ENCODE results near the gene SERPINA3. TPM values are rescaled to one million over a fixed set of nuclear protein-coding genes. Genes with fewer than 3 reads are reported as not detected.

Gene SERPINA3
- total and polyA plus RNA-seq, 2 donors, result 1.3 to 120 TPM

GRCh38 chr14:94593749-94594431 is 18.3 kb upstream of the SERPINA3 start:
- peaks cover 0 to 4% of the 10 kb centered on the region in 2 donors for H3K4me1 ChIP-seq (ENCODE audit: control insufficient read depth in 2 of 2, insufficient read depth in 2 of 2, low read length in 2 of 2)
- H3K9me3 ChIP-seq (ENCODE audit: control insufficient read depth in 2 of 2, insufficient read depth in 1 of 2, low read length in 1 of 2), result no peaks in the 10 kb centered on the region
- WGBS, result 86% methylated on average over 4 of the region's 4 CpGs
- no peak for DNase-seq (ENCODE audit: low read depth in 6 of 9, low spot score in 9 of 9)
- H3K27ac ChIP-seq (ENCODE audit: low read depth in 1 of 2, low read length in 1 of 2), result no peak overlapping the region
- no peaks in the 10 kb centered on the region for H3K27me3 ChIP-seq (ENCODE audit: control insufficient read depth in 2 of 2, insufficient read depth in 1 of 2, low read length in 1 of 2)
- H3K4me3 ChIP-seq (ENCODE audit: low read length in 2 of 2), result no peak overlapping the region
- no peaks in the 10 kb centered on the region for H3K36me3 ChIP-seq (ENCODE audit: control insufficient read depth in 2 of 2, insufficient read depth in 2 of 2, low read length in 1 of 2)

DNA sequence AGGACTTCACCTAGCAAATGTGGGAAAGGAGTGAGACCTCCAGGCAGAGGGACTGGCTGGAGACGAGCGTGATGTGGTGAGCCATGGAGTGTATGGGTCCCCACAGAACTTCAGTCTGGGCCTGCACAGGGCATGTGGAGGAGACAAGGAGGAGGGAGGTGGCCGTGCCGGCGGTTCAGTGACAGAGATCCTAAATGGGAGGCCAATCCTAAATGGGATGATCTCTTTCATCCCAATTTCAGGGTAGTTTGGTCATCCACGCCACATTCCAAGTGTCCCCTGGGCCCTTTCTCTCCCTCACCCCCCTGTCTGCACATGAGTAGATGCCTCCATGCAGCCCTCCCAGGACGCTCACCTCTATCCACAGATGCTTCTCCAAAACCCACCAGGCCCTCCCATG is 17.8 kb upstream of the SERPINA3 start:
- Histone ChIP-seq H3K4me3 (ENCODE audit: low read length in 2 of 2) (no peak overlapping the region), H3K27me3 (ENCODE audit: control insufficient read depth in 2 of 2, insufficient read depth in 1 of 2, low read length in 1 of 2) (no peaks in the 10 kb centered on the region), H3K36me3 (ENCODE audit: control insufficient read depth in 2 of 2, insufficient read depth in 2 of 2, low read length in 1 of 2) (no peaks in the 10 kb centered on the region), H3K4me1 (ENCODE audit: control insufficient read depth in 2 of 2, insufficient read depth in 2 of 2, low read length in 2 of 2) (peaks cover 0 to 7% of the 10 kb centered on the region in 2 donors), H3K27ac (ENCODE audit: low read depth in 1 of 2, low read length in 1 of 2) (no peak overlapping the region), H3K9me3 (ENCODE audit: control insufficient read depth in 2 of 2, insufficient read depth in 1 of 2, low read length in 1 of 2) (no peaks in the 10 kb centered on the region)
- WGBS, result 95% methylated on average over 7 of the region's 7 CpGs
- no peak for DNase-seq (ENCODE audit: low read depth in 6 of 9, low spot score in 9 of 9)

GRCh38 chr14:94595912-94596311 is 16.3 kb upstream of the SERPINA3 start:
- Histone ChIP-seq H3K27me3 (ENCODE audit: control insufficient read depth in 2 of 2, insufficient read depth in 1 of 2, low read length in 1 of 2) (no peaks in the 10 kb centered on the region), H3K4me1 (ENCODE audit: control insufficient read depth in 2 of 2, insufficient read depth in 2 of 2, low read length in 2 of 2) (peaks cover 0 to 10% of the 10 kb centered on the region in 2 donors), H3K9me3 (ENCODE audit: control insufficient read depth in 2 of 2, insufficient read depth in 1 of 2, low read length in 1 of 2) (no peaks in the 10 kb centered on the region), H3K4me3 (ENCODE audit: low read length in 2 of 2) (no peak overlapping the region), H3K27ac (ENCODE audit: low read depth in 1 of 2, low read length in 1 of 2) (no peak overlapping the region), H3K36me3 (ENCODE audit: control insufficient read depth in 2 of 2, insufficient read depth in 2 of 2, low read length in 1 of 2) (no peaks in the 10 kb centered on the region)
- WGBS, result 70% methylated on average over 2 of the region's 2 CpGs
- DNase-seq (ENCODE audit: low read depth in 6 of 9, low spot score in 9 of 9), result no peak

DNA sequence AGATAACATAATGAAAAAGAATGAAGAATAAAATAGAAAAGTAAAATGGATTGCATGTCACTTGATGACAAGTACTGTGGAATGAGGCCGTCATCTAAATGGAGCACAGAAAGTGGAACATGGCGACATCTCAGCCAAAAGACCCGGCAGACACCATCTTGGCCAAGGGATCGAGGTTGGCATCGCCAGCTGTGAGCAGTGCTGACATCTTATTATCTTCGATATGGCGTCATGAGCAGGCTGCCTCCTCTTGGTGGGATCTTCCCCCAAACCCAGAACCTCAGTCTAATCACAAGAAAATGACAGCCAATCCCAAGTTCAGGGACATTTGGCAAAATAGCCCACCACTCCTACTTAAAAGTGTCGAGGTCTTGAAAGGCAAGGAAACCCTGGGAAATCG is 15.8 kb upstream of the SERPINA3 start:
- H3K4me3 ChIP-seq (ENCODE audit: low read length in 2 of 2), result no peak overlapping the region
- no peaks in the 10 kb centered on the region for H3K27me3 ChIP-seq (ENCODE audit: control insufficient read depth in 2 of 2, insufficient read depth in 1 of 2, low read length in 1 of 2)
- H3K9me3 ChIP-seq (ENCODE audit: control insufficient read depth in 2 of 2, insufficient read depth in 1 of 2, low read length in 1 of 2), result no peaks in the 10 kb centered on the region
- DNase-seq (ENCODE audit: low read depth in 6 of 9, low spot score in 9 of 9), result no peak
- 89% methylated on average over 9 of the region's 9 CpGs for WGBS
- H3K4me1 ChIP-seq (ENCODE audit: control insufficient read depth in 2 of 2, insufficient read depth in 2 of 2, low read length in 2 of 2), result peaks cover 0 to 10% of the 10 kb centered on the region in 2 donors
- H3K36me3 ChIP-seq (ENCODE audit: control insufficient read depth in 2 of 2, insufficient read depth in 2 of 2, low read length in 1 of 2), result no peaks in the 10 kb centered on the region
- H3K27ac ChIP-seq (ENCODE audit: low read depth in 1 of 2, low read length in 1 of 2), result no peak overlapping the region

GRCh38 chr14:94597788-94598187 is 14.4 kb upstream of the SERPINA3 start:
- no peaks in the 10 kb centered on the region for H3K9me3 ChIP-seq (ENCODE audit: control insufficient read depth in 2 of 2, insufficient read depth in 1 of 2, low read length in 1 of 2)
- no peak overlapping the region for H3K27ac ChIP-seq (ENCODE audit: low read depth in 1 of 2, low read length in 1 of 2)
- no peaks in the 10 kb centered on the region for H3K36me3 ChIP-seq (ENCODE audit: control insufficient read depth in 2 of 2, insufficient read depth in 2 of 2, low read length in 1 of 2)
- peaks cover 0 to 10% of the 10 kb centered on the region in 2 donors for H3K4me1 ChIP-seq (ENCODE audit: control insufficient read depth in 2 of 2, insufficient read depth in 2 of 2, low read length in 2 of 2)
- no peak overlapping the region for H3K4me3 ChIP-seq (ENCODE audit: low read length in 2 of 2)
- WGBS, result 93% methylated on average over 5 of the region's 5 CpGs
- no peak for DNase-seq (ENCODE audit: low read depth in 6 of 9, low spot score in 9 of 9)
- H3K27me3 ChIP-seq (ENCODE audit: control insufficient read depth in 2 of 2, insufficient read depth in 1 of 2, low read length in 1 of 2), result no peaks in the 10 kb centered on the region

GRCh38 chr14:94598506-94598815 is 13.7 kb upstream of the SERPINA3 start:
- H3K27me3 ChIP-seq (ENCODE audit: control insufficient read depth in 2 of 2, insufficient read depth in 1 of 2, low read length in 1 of 2), result no peaks in the 10 kb centered on the region
- 88% methylated on average over 7 of the region's 7 CpGs for WGBS
- H3K4me3 ChIP-seq (ENCODE audit: low read length in 2 of 2), result no peak overlapping the region
- peaks cover 0 to 10% of the 10 kb centered on the region in 2 donors for H3K4me1 ChIP-seq (ENCODE audit: control insufficient read depth in 2 of 2, insufficient read depth in 2 of 2, low read length in 2 of 2)
- peak overlapping the region in 1 of 2 donors; percentile 53 for H3K27ac ChIP-seq (ENCODE audit: low read depth in 1 of 2, low read length in 1 of 2)
- H3K9me3 ChIP-seq (ENCODE audit: control insufficient read depth in 2 of 2, insufficient read depth in 1 of 2, low read length in 1 of 2), result no peaks in the 10 kb centered on the region
- no peak for DNase-seq (ENCODE audit: low read depth in 6 of 9, low spot score in 9 of 9)
- H3K36me3 ChIP-seq (ENCODE audit: control insufficient read depth in 2 of 2, insufficient read depth in 2 of 2, low read length in 1 of 2), result no peaks in the 10 kb centered on the region

GRCh38 chr14:94598816-94599655 is 13.2 kb upstream of the SERPINA3 start:
- H3K9me3 ChIP-seq (ENCODE audit: control insufficient read depth in 2 of 2, insufficient read depth in 1 of 2, low read length in 1 of 2), result no peaks in the 10 kb centered on the region
- H3K27ac ChIP-seq (ENCODE audit: low read depth in 1 of 2, low read length in 1 of 2), result peak overlapping the region in 1 of 2 donors; percentile 53
- H3K4me3 ChIP-seq (ENCODE audit: low read length in 2 of 2), result no peak overlapping the region
- no peaks in the 10 kb centered on the region for H3K36me3 ChIP-seq (ENCODE audit: control insufficient read depth in 2 of 2, insufficient read depth in 2 of 2, low read length in 1 of 2)
- H3K4me1 ChIP-seq (ENCODE audit: control insufficient read depth in 2 of 2, insufficient read depth in 2 of 2, low read length in 2 of 2), result peaks cover 0 to 10% of the 10 kb centered on the region in 2 donors
- WGBS, result 76% methylated on average over 11 of the region's 11 CpGs
- H3K27me3 ChIP-seq (ENCODE audit: control insufficient read depth in 2 of 2, insufficient read depth in 1 of 2, low read length in 1 of 2), result no peaks in the 10 kb centered on the region
- DNase-seq (ENCODE audit: low read depth in 6 of 9, low spot score in 9 of 9), result peak in 1 of 9 donors; percentile 4

GRCh38 chr14:94599656-94600004 is 12.6 kb upstream of the SERPINA3 start:
- no peaks in the 10 kb centered on the region for H3K36me3 ChIP-seq (ENCODE audit: control insufficient read depth in 2 of 2, insufficient read depth in 2 of 2, low read length in 1 of 2)
- H3K4me1 ChIP-seq (ENCODE audit: control insufficient read depth in 2 of 2, insufficient read depth in 2 of 2, low read length in 2 of 2), result peaks cover 0 to 10% of the 10 kb centered on the region in 2 donors

GRCh38 chr14:94600148-94600545 is 12.0 kb upstream of the SERPINA3 start:
- H3K36me3 ChIP-seq (ENCODE audit: control insufficient read depth in 2 of 2, insufficient read depth in 2 of 2, low read length in 1 of 2), result no peaks in the 10 kb centered on the region
- no peaks in the 10 kb centered on the region for H3K9me3 ChIP-seq (ENCODE audit: control insufficient read depth in 2 of 2, insufficient read depth in 1 of 2, low read length in 1 of 2)
- H3K4me3 ChIP-seq (ENCODE audit: low read length in 2 of 2), result no peak overlapping the region
- 86% methylated on average over 11 of the region's 11 CpGs for WGBS
- peaks cover 0 to 10% of the 10 kb centered on the region in 2 donors for H3K4me1 ChIP-seq (ENCODE audit: control insufficient read depth in 2 of 2, insufficient read depth in 2 of 2, low read length in 2 of 2)
- no peaks in the 10 kb centered on the region for H3K27me3 ChIP-seq (ENCODE audit: control insufficient read depth in 2 of 2, insufficient read depth in 1 of 2, low read length in 1 of 2)
- H3K27ac ChIP-seq (ENCODE audit: low read depth in 1 of 2, low read length in 1 of 2), result no peak overlapping the region
- no peak for DNase-seq (ENCODE audit: low read depth in 6 of 9, low spot score in 9 of 9)

More at GRCh38 chr14:94599656-94600004, 12.6 kb upstream of the SERPINA3 start:
- H3K4me3 ChIP-seq (ENCODE audit: low read length in 2 of 2), result no peak overlapping the region
- no peaks in the 10 kb centered on the region for H3K9me3 ChIP-seq (ENCODE audit: control insufficient read depth in 2 of 2, insufficient read depth in 1 of 2, low read length in 1 of 2)
- WGBS, result 25% methylated on average over 3 of the region's 3 CpGs
- no peak overlapping the region for H3K27ac ChIP-seq (ENCODE audit: low read depth in 1 of 2, low read length in 1 of 2)
- no peak for DNase-seq (ENCODE audit: low read depth in 6 of 9, low spot score in 9 of 9)
- no peaks in the 10 kb centered on the region for H3K27me3 ChIP-seq (ENCODE audit: control insufficient read depth in 2 of 2, insufficient read depth in 1 of 2, low read length in 1 of 2)

Data from thymus (tissue), 11 donors.